Endodermal cell (in vitro differentiated cells): Measurements from ENCODE around the gene MIPOL1. TPM values are rescaled to one million over a fixed set of nuclear protein-coding genes. Genes with fewer than 3 reads are reported as not detected.

Experiments
- DNase-seq: peaks from one replicate; pipeline ENCODE4 v3.0.0-alpha.2; 2017
- H3K27ac ChIP-seq: 2 replicates; pipeline ENCODE4 v1.5.1; 2013; ENCODE audit warnings: mild to moderate bottlenecking, low read depth, low read length, moderate library complexity
- H3K27me3 ChIP-seq: 2 replicates; pipeline ENCODE4 v1.6.1; 2013; ENCODE audit warnings: mild to moderate bottlenecking, low read length, moderate library complexity; ENCODE audit not compliant: insufficient read depth, control insufficient read depth, poor library complexity, severe bottlenecking
- H3K36me3 ChIP-seq: 2 replicates; pipeline ENCODE4 v1.7.0; 2013; ENCODE audit warnings: mild to moderate bottlenecking, low read length, moderate library complexity; ENCODE audit not compliant: control insufficient read depth, insufficient read depth
- H3K4me1 ChIP-seq: one replicate; pipeline ENCODE4 v1.7.0; 2013; ENCODE audit warnings: low read length; ENCODE audit not compliant: control insufficient read depth, insufficient read depth
- H3K4me3 ChIP-seq: 2 replicates; pipeline ENCODE4 v1.5.1; 2013; ENCODE audit warnings: mild to moderate bottlenecking, low read length, moderate library complexity
- H3K9ac ChIP-seq: 2 replicates; pipeline ENCODE4 v1.6.1; 2013; ENCODE audit warnings: mild to moderate bottlenecking, low read length, moderate library complexity; ENCODE audit not compliant: poor library complexity, severe bottlenecking; ENCODE audit errors: extremely low read depth
- H3K9me3 ChIP-seq: 2 replicates; pipeline ENCODE4 v1.6.1; 2013; ENCODE audit warnings: mild to moderate bottlenecking, low read length, moderate library complexity; ENCODE audit not compliant: control insufficient read depth
- H3K27ac Mint-ChIP-seq: 2 replicates; pipeline ENCODE4 v1.8.0; 2020; ENCODE audit warnings: mixed read lengths
- H3K27me3 Mint-ChIP-seq: 2 replicates; pipeline ENCODE4 v1.8.0; 2021; ENCODE audit warnings: mild to moderate bottlenecking, mixed read lengths; ENCODE audit not compliant: insufficient read depth
- H3K36me3 Mint-ChIP-seq: 2 replicates; pipeline ENCODE4 v1.8.0; 2020; ENCODE audit warnings: low read depth, mixed read lengths
- H3K4me1 Mint-ChIP-seq: 2 replicates; pipeline ENCODE4 v1.8.0; 2020; ENCODE audit warnings: mixed read lengths
- H3K4me3 Mint-ChIP-seq: 2 replicates; pipeline ENCODE4 v1.8.0; 2020; ENCODE audit warnings: mild to moderate bottlenecking, moderate library complexity, mixed read lengths
- H3K9me3 Mint-ChIP-seq: 2 replicates; pipeline ENCODE4 v1.8.0; 2020; ENCODE audit warnings: mild to moderate bottlenecking, mixed read lengths
- WGBS, 2 experiments: methylation state at CpG; one replicate each; pipeline versions ENCODE4 v1.1.5 to v1.1.7; 2013; ENCODE audit warnings: missing lambda C conversion rate in 2 of 2, mixed read lengths in 1 of 2; ENCODE audit not compliant: insufficient coverage in 1 of 2, insufficient read length in 1 of 2; 5-methylcytosine and 5-hydroxymethylcytosine counted together
- total RNA-seq, 2 donors: library from RNA; stranded (reverse); fragmentation: NEBNext Ultra II Directional in 1 of 2; extraction: Animal tissue kit (Norgen Biotek cat#: 25700) in 1 of 2; gene quantifications; 2 replicates in 1 of 2; 3 replicates in 1 of 2; pipeline ENCODE4 v1.2.1, GENCODE V29; 2021
- TF ChIP-seq, protein P1 (sequence below): fragments of 200-600 bp; sonication (generic); conservative IDR thresholded peaks from 2 replicates; pipeline ENCODE4 v1.5.0; 2021; ENCODE audit warnings: antibody characterized with exemption, mild to moderate bottlenecking

Gene MIPOL1
- total RNA-seq, 2 donors from 2014 or later: 22.0 to 28.5 TPM

DNA sequence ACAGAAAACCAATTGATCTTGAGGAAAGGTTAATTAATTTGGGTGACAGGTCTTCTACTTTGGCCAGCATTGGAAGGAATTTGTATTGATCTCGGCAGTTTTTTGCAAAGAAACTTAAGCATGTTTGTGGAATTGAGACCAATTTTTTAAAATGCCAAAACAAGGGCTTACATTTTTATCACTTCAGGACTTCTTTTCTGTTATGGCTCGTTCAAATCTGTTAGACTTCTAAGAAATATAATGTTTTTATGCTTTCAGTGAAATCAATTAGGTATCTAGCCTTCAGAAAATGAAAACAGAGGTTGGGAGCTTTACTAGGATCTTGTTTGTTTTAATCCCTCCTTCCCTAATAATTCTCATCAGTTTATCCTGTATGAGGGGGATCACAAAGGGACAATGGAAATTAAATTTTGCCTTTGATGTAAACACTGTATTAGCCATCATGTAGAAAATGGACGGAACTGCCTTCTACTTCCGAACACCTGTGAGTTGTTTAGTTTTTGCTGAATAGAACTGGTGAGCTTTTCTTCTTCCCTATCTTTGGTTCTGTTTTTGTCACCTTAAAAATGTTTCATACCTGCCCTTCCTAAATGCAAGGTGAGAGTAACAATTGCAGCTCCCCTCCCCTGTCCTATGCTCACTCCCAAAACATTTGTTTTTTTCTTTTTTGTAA is 389.5 kb downstream of the MIPOL1 start:
- no peak for DNase-seq
- 9 to 20% methylated on average over 3 to 4 of the region's 4 CpGs for WGBS, 2 experiments
- no peaks in the 10 kb centered on the region for H3K36me3 ChIP-seq
- H3K9me3 ChIP-seq: no peaks in the 10 kb centered on the region
- peaks cover 76% of the 10 kb centered on the region for H3K27me3 Mint-ChIP-seq
- peak overlapping the region; percentile 69 for H3K4me3 Mint-ChIP-seq
- peak overlapping the region; percentile 93 for H3K27ac Mint-ChIP-seq
- H3K9me3 Mint-ChIP-seq: no peaks in the 10 kb centered on the region
- H3K4me1 Mint-ChIP-seq: peaks cover 48% of the 10 kb centered on the region
- H3K4me3 ChIP-seq: peak overlapping the region; percentile 75
- peaks cover 10% of the 10 kb centered on the region for H3K4me1 ChIP-seq
- H3K27ac ChIP-seq: no peak overlapping the region
- peaks cover 19% of the 10 kb centered on the region for H3K36me3 Mint-ChIP-seq
- H3K9ac ChIP-seq: peak overlapping the region; percentile 67
- H3K27me3 ChIP-seq: peaks cover 92% of the 10 kb centered on the region
- TF ChIP-seq, protein P1, sequence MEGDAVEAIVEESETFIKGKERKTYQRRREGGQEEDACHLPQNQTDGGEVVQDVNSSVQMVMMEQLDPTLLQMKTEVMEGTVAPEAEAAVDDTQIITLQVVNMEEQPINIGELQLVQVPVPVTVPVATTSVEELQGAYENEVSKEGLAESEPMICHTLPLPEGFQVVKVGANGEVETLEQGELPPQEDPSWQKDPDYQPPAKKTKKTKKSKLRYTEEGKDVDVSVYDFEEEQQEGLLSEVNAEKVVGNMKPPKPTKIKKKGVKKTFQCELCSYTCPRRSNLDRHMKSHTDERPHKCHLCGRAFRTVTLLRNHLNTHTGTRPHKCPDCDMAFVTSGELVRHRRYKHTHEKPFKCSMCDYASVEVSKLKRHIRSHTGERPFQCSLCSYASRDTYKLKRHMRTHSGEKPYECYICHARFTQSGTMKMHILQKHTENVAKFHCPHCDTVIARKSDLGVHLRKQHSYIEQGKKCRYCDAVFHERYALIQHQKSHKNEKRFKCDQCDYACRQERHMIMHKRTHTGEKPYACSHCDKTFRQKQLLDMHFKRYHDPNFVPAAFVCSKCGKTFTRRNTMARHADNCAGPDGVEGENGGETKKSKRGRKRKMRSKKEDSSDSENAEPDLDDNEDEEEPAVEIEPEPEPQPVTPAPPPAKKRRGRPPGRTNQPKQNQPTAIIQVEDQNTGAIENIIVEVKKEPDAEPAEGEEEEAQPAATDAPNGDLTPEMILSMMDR: no peak

DNA sequence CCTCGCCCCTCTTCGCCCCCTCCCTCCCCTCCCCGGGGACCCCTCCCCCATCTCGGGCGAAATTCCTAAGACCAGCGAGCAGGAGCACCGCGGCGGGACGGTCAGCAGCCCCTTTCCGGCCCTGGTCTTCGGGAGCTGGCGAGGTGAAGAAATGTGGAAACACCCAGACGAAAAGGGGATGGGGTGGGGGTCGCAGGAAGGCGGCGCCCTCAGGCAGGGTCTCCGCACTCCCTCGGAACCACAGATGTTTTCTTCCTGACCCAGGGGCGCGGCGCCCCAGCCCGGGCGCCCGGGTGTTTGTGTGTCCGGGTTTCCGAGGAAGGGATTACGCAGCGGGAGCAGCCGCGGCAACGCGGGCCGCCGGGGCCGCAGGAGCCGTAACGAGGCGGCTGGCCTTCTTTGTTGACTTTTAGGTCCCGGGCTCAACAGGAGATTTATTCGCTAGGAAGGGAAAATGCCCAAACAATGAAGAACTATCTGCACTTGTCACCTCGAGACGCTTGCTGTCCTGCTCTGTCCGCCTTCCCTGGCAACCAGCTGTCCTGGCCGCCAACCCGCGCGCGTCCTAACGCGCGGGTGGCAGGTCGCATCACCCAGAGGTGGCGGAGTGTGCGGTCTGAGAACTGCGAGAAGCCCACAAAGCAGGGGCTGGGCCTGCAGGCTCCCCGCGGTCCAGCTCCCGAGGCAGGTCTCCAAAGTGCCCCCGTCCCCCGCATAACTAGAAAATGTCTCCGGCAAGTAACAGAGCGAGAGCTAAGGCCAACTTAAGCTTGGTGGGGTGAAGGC is 390.3 kb downstream of the MIPOL1 start:
- Histone ChIP-seq H3K9me3 (no peaks in the 10 kb centered on the region), H3K27ac (no peak overlapping the region), H3K36me3 (no peaks in the 10 kb centered on the region), H3K27me3 (peaks cover 92% of the 10 kb centered on the region), H3K4me1 (peaks cover 10% of the 10 kb centered on the region), H3K9ac (peak overlapping the region; percentile 67), H3K4me3 (peak overlapping the region; percentile 75)
- H3K4me1 Mint-ChIP-seq: peaks cover 55% of the 10 kb centered on the region
- H3K9me3 Mint-ChIP-seq: no peaks in the 10 kb centered on the region
- TF ChIP-seq, protein P1: no peak
- peaks cover 19% of the 10 kb centered on the region for H3K36me3 Mint-ChIP-seq
- 0 to 1% methylated on average over 20 to 63 of the region's 63 CpGs for WGBS, 2 experiments
- peak; percentile 87 for DNase-seq
- peak overlapping the region; percentile 69 for H3K4me3 Mint-ChIP-seq
- peaks cover 78% of the 10 kb centered on the region for H3K27me3 Mint-ChIP-seq
- peak overlapping the region; percentile 93 for H3K27ac Mint-ChIP-seq

DNA sequence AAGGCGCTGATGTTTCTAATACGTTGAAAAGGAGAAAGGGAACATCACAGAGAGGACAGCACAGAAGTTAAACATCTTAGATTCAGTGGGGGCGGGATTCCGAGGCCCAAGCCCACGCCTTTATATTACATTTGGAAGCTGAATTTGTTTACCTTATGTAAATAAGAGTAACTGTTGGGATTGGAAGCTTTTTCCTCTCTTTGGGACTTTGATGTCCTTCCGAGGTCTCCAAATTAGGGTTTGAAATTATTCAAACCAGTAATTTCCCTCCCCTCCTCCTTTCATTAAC is 390.9 kb downstream of the MIPOL1 start:
- H3K4me1 Mint-ChIP-seq: peaks cover 55% of the 10 kb centered on the region

More for the DNA sequence above, 390.9 kb downstream of the MIPOL1 start:
- H3K36me3 Mint-ChIP-seq: peaks cover 19% of the 10 kb centered on the region
- H3K4me1 ChIP-seq: peaks cover 10% of the 10 kb centered on the region
- no peaks in the 10 kb centered on the region for H3K9me3 Mint-ChIP-seq
- peaks cover 78% of the 10 kb centered on the region for H3K27me3 Mint-ChIP-seq
- H3K36me3 ChIP-seq: no peaks in the 10 kb centered on the region
- H3K27me3 ChIP-seq: peaks cover 92% of the 10 kb centered on the region
- WGBS, 2 experiments: 0 to 2% methylated on average over 2 to 5 of the region's 6 CpGs
- H3K9ac ChIP-seq: peak overlapping the region; percentile 67
- TF ChIP-seq, protein P1: no peak
- peak overlapping the region; percentile 69 for H3K4me3 Mint-ChIP-seq
- H3K9me3 ChIP-seq: no peaks in the 10 kb centered on the region
- DNase-seq: no peak
- H3K27ac ChIP-seq: no peak overlapping the region
- H3K4me3 ChIP-seq: peak overlapping the region; percentile 75
- peak overlapping the region; percentile 93 for H3K27ac Mint-ChIP-seq
